ENCODE measurements around the gene MLEC.

DNA sequence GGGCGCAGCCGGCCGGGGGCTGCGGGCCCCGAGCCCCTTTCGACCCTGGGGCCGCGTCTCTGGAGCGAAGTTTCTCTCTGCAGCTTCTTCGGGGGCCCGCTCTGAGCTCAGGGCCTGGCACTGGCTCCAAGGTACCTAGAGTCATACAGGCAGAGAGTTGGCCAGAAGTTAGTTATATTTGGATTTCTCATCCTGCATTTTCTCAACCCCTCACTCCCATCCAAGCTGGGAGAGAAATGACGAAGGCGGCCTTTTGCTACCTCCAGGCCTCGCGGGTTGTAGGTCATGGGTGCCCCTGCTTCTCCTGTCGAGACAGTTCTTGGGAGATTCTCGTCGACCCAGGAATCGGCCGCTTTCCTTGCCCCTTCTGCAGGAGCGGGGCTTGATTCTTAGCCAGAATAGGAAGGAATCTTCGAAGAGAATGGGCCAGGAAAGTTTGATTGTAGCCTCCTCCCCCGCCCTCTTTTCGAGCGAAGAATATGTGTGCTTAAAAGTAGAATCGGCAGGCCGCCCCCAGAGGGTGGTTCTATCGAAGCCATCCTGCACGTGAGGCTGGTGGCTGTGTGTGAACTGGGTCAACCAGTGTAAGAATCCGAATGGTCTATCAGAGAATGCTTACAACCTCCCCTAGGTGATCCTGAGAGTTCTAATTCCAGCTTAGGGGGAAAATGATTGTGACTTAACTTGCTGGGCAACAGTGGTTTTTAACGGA, 785 bp downstream of the MLEC start:
- TF ChIP-seq, protein P1, sequence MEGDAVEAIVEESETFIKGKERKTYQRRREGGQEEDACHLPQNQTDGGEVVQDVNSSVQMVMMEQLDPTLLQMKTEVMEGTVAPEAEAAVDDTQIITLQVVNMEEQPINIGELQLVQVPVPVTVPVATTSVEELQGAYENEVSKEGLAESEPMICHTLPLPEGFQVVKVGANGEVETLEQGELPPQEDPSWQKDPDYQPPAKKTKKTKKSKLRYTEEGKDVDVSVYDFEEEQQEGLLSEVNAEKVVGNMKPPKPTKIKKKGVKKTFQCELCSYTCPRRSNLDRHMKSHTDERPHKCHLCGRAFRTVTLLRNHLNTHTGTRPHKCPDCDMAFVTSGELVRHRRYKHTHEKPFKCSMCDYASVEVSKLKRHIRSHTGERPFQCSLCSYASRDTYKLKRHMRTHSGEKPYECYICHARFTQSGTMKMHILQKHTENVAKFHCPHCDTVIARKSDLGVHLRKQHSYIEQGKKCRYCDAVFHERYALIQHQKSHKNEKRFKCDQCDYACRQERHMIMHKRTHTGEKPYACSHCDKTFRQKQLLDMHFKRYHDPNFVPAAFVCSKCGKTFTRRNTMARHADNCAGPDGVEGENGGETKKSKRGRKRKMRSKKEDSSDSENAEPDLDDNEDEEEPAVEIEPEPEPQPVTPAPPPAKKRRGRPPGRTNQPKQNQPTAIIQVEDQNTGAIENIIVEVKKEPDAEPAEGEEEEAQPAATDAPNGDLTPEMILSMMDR (IDR thresholded peaks at IDR 0.05): no peak
- no peak for TF ChIP-seq POLR2AphosphoS5 (IDR thresholded peaks at IDR 0.05)
- no peak for TF ChIP-seq EP300 (IDR thresholded peaks at IDR 0.05)
- TF ChIP-seq POLR2A (IDR thresholded peaks at IDR 0.05): no peak
